DND-41 (cell line): ENCODE data around the gene TFEC.

Source experiments
- EZH2 ChIP-seq: IDR thresholded peaks from 3 replicates; pipeline ENCODE4 v1.6.1; 2012; ENCODE audit warnings: borderline replicate concordance, low read depth, mild to moderate bottlenecking, moderate library complexity, low read length, inconsistent platforms; ENCODE audit not compliant: severe bottlenecking
- TF ChIP-seq, protein P1 (sequence below): IDR thresholded peaks from 2 replicates; pipeline ENCODE4 v1.5.1; 2012; ENCODE audit warnings: borderline replicate concordance, low read length, moderate library complexity, mild to moderate bottlenecking; ENCODE audit not compliant: poor library complexity, severe bottlenecking; ENCODE audit errors: extremely low read depth

DNA sequence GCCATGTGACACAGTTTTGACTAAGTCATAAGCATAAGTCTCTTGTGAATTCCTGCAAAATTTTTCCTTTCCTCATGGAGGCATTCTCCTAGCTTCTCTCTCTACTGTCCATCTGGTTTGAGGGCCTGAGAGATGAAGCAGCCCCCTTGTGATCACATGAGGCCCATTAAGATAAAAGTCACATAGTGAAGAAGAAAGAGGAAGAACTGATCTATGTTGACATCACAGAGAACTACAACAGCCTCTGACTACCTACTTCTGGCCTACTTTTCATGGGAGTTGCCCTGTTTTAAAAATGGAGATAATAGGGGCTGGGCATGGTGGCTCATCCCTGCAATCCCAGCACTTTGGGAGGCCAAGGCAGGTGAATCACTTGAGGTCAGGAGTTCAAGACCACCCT is 50.4 kb downstream of the TFEC start:
- TF ChIP-seq, protein P1, sequence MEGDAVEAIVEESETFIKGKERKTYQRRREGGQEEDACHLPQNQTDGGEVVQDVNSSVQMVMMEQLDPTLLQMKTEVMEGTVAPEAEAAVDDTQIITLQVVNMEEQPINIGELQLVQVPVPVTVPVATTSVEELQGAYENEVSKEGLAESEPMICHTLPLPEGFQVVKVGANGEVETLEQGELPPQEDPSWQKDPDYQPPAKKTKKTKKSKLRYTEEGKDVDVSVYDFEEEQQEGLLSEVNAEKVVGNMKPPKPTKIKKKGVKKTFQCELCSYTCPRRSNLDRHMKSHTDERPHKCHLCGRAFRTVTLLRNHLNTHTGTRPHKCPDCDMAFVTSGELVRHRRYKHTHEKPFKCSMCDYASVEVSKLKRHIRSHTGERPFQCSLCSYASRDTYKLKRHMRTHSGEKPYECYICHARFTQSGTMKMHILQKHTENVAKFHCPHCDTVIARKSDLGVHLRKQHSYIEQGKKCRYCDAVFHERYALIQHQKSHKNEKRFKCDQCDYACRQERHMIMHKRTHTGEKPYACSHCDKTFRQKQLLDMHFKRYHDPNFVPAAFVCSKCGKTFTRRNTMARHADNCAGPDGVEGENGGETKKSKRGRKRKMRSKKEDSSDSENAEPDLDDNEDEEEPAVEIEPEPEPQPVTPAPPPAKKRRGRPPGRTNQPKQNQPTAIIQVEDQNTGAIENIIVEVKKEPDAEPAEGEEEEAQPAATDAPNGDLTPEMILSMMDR = no peak
- no peak for TF ChIP-seq EZH2
